ENCODE data around the gene FOXN4. TPM values are rescaled to one million over a fixed set of nuclear protein-coding genes. Genes with fewer than 3 reads are reported as not detected.

FOXN4 gene
- polyA plus RNA-seq, 3 donors, result 1.1 to 1.8 (median 1.3) TPM

DNA sequence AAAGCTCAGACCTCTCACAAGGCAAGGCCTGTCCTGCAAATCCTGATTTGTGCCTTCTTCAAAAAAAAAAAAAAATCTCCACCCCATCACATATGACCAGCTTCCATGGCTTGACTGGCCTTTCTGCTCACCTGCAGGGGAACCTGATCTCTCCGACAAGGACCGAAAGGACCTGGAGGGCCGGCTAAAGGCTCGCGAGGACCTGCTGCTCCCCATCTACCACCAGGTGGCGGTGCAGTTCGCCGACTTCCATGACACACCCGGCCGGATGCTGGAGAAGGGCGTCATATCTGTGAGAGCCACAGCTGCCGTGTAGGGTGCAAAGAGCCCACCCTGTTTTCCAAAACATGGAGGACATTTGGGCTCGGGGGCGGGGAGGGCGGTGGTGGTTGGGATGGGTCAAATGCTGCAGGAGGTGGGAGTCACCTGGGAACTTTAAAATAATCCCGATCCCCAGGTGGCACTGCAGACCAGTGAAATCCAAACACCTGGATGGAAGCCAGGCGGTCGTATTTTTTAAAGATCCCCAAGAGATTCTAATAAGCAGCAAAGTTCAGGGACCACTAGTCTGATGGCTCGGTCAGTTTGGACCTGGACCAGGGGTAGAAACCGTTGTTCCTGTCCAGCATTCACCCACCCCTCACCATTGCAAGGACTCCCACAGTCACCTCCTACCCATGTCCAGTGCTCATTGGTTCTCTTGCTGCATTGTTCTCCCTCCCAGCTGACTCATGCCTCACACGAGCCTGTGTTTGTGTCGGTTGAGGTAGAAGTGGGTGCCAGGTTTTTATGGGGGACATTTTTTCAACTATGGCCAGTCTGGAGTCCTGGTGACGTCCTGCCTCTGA, 44.8 kb downstream of the FOXN4 start:
- peak; percentile 29 to 50 (median 41) for DNase-seq (ENCODE audit: low read depth in 3 of 3, low spot score in 2 of 3)

GRCh38 chr12:109263439-109263838, 45.6 kb downstream of the FOXN4 start:
- DNase-seq (ENCODE audit: low read depth in 3 of 3, low spot score in 2 of 3), result no peak

DNA sequence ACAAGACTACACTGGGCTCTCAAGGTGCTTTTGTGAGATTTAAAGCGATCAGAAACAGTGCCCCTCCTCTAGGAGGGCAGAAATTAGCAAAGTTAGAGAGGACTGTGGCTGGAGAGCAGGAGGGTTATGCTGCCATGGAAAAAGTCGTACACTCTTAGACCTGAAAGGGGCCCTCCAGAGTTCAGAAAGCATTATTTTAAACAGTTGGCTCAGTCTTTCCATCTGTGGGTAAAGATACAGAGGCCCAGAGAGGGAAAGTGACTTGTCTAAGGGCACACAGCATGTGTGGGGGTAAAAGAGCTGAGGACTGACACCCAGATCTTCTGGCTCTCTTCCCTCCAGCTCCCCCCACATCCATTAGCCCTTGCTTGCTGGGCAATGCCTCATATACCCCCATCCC, 47.1 kb downstream of the FOXN4 start:
- DNase-seq (ENCODE audit: low read depth in 3 of 3, low spot score in 2 of 3), result no peak

- DNase-seq (ENCODE audit: low read depth in 3 of 3, low spot score in 2 of 3), result no peak
These were observed 48.0 kb downstream of the FOXN4 start for GRCh38 chr12:109261087-109261486.

- DNase-seq (ENCODE audit: low read depth in 3 of 3, low spot score in 2 of 3), result no peak
These were observed 49.6 kb downstream of the FOXN4 start for GRCh38 chr12:109259545-109259895.

GRCh38 chr12:109258607-109259544, 50.2 kb downstream of the FOXN4 start:
- DNase-seq (ENCODE audit: low read depth in 3 of 3, low spot score in 2 of 3), result no peak

- DNase-seq (ENCODE audit: low read depth in 3 of 3, low spot score in 2 of 3), result no peak
These were observed 50.9 kb downstream of the FOXN4 start for GRCh38 chr12:109258201-109258600.

DNA sequence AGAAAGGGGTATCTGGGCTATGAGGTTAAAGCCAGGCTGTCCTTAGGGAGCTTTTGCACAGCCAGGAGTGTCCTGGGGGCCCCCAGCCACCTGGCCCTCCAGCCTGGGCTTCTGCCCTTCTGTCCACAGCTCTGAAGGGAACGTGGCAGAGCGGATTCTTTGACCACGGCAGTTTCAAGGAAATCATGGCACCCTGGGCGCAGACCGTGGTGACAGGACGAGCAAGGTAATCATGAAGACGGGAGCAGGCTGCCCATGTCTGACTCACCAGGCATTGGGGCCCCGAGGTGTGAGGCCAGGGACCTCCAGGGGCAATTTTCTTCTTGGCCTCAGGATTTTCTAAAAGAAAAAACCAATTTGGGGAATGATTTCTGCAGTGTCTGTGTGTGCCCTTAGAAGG, 53.1 kb downstream of the FOXN4 start:
- DNase-seq (ENCODE audit: low read depth in 3 of 3, low spot score in 2 of 3), result no peak

DNA sequence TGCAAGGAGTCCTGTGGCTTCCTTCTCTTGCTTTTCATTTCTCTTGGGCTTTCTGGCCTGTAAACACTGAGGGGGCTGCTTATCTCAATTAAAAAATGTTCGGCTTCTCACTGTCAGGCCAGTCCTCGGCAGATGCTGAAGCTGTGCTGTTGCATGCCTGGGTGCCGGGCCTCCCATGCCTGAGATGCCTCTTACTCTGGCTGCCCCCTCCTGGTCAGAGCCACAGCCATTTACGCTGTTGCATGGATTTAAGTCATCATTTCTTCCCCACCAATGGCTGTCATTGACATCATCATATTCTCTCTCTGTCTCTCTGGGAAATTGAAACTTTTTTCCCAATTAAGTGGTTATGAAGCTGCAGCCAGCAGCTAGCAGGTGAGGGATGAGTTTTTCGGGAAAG, 53.7 kb downstream of the FOXN4 start:
- DNase-seq (ENCODE audit: low read depth in 3 of 3, low spot score in 2 of 3), result no peak

DNA sequence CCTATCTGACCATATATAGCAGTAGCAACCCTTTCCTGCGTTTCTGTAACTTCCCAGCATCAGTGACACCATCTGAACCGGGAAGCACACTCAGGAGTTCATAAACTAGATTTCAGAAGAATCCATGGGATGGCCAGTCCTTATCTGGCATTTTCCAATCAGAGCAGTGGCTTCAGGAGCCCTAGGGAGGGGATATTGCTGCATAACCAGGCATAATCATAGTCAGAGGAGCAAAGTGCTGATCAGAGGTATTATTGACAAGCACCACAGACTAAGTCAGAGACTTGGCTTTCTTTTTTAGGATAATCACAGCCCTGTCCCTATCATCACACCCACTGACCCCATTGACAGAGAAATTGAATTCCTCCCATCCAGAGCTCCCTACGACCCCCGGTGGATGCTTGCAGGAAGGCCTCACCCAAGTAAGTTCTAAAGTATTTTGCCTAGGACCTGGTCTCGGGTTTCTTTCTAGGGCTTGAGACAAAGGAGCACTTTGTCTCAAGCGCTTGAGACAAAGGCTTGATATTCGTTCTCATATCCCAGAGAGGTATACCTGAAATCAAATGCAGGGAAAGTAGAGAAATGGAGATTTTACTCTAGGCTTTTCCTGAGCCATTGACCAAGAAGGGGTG, 55.1 kb downstream of the FOXN4 start:
- DNase-seq (ENCODE audit: low read depth in 3 of 3, low spot score in 2 of 3), result no peak

DNA sequence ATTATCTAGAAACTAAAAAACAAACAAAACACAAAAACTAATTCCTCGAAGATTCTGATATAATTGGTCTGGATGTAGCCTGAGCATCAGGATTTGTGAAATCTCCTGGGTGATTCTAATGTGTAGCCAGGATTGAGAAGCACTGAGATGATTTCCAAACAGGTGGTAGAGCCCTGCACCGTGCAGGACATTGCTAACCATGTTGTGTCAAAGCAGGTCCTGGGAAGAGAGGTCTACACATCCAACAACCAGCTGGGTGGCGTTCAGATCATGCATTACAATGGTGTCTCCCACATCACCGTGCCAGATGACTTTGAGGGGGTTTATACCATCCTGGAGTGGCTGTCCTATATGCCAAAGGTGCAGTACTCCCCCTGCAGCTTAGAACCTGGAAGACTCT, 56.3 kb downstream of the FOXN4 start:
- no peak for DNase-seq (ENCODE audit: low read depth in 3 of 3, low spot score in 2 of 3)

DNA sequence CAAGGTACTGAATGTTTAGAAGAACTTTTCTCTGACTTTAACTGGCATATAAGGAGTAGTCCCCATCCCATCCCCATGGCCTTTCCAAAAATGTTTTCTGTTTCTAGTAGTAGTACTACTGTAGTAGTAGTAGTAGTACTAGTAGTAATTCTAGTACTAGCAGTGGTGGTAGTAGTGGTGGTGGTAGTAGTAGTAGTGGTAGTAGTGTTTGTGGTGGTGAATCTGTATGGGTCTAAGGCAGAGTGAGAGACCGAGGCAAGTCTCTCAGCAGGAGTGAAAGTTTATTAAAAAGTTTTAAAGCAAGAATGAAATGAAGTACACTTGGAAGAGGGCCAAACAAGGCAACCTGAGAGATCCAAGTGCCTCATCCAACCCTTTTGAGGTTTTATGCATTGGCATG, 58.6 kb downstream of the FOXN4 start:
- no peak for DNase-seq (ENCODE audit: low read depth in 3 of 3, low spot score in 2 of 3)

DNA sequence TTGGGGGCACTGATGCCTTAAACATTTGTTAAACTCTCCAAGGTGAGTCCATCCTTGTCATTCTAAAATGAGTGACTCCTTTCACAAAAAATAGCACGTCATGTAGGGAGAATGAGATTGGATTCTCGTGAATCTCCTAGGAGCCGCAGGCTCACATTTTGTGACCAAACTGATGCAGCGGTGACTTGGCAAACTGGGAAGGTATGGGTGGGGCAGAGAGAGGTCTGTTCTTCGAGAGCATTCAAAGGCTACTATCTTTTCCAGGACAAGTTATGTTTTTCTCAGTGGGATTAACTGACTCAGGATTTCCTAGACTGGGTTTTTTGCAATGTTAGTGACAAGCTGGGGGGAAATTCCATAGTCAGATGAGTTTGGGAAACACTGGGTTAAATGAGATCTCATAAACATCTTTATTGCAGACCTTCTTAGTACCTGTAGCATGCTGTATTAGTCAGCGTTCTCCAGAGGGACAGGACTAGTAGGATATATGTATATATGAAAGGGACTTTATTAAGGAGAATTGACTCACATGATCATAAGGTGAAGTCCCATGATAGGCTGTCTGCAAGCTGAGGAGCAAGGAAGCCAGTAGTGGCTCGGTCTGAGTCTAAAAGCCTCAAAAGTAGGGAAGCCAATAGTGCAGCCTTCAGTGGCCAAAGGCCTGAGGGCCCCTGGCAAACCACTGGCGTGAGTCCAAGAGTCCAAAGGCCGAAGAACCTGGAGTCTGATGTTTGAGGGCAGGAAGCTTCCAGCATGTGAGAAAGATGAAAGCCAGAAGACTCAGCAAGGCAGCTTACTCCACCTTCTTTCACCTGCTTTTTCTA, 61.0 kb downstream of the FOXN4 start:
- no peak for DNase-seq (ENCODE audit: low read depth in 3 of 3, low spot score in 2 of 3)

DNA sequence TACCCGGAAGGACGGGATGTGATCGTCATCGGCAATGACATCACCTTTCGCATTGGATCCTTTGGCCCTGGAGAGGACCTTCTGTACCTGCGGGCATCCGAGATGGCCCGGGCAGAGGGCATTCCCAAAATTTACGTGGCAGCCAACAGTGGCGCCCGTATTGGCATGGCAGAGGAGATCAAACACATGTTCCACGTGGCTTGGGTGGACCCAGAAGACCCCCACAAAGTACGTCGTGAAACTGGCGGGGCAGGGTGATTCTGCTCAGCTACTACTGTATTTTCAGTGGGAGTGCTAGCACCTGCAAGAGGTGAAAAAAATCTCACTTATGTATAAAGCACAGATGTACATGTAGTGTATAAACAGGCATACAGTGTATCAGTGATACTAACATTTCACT, 62.9 kb downstream of the FOXN4 start:
- no peak for DNase-seq (ENCODE audit: low read depth in 3 of 3, low spot score in 2 of 3)

- no peak for DNase-seq (ENCODE audit: low read depth in 3 of 3, low spot score in 2 of 3)
These were observed 65.0 kb downstream of the FOXN4 start for GRCh38 chr12:109244073-109244472.

- no peak for DNase-seq (ENCODE audit: low read depth in 3 of 3, low spot score in 2 of 3)
These were observed 67.1 kb downstream of the FOXN4 start for GRCh38 chr12:109241936-109242335.

- DNase-seq (ENCODE audit: low read depth in 3 of 3, low spot score in 2 of 3), result no peak
These were observed 68.7 kb downstream of the FOXN4 start for GRCh38 chr12:109240365-109240764.

- no peak for DNase-seq (ENCODE audit: low read depth in 3 of 3, low spot score in 2 of 3)
These were observed 69.4 kb downstream of the FOXN4 start for GRCh38 chr12:109239691-109240090.

DNA sequence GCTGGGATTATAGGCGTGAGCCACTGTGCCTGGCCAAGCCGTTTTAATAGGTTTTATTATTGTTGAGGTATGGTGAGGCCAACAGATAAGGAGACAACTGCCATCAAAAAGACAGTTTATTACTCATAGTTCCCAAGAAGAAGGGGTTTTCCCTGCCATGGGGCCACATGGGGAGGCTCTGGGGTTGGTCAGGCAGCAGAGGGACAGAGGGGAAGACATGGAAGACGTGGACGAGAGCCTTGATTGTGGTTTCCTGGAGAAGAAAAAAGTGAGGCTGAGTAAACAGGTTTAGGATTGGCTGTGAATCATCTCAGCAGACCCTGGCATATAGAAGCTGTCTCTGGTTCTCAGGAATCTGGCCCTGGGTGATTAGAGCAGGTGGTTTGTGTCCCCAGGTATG, 69.9 kb downstream of the FOXN4 start:
- DNase-seq (ENCODE audit: low read depth in 3 of 3, low spot score in 2 of 3), result no peak

- DNase-seq (ENCODE audit: low read depth in 3 of 3, low spot score in 2 of 3), result no peak
These were observed 72.8 kb downstream of the FOXN4 start for GRCh38 chr12:109236257-109236656.
